ENCODE measurements around the gene GPR179. TPM values are rescaled to one million over a fixed set of nuclear protein-coding genes. Genes with fewer than 3 reads are reported as not detected.

Gene GPR179
- total and polyA plus RNA-seq, 8 donors, result 0.05 to 0.61 (median 0.17) TPM; not detected in 1

DNA sequence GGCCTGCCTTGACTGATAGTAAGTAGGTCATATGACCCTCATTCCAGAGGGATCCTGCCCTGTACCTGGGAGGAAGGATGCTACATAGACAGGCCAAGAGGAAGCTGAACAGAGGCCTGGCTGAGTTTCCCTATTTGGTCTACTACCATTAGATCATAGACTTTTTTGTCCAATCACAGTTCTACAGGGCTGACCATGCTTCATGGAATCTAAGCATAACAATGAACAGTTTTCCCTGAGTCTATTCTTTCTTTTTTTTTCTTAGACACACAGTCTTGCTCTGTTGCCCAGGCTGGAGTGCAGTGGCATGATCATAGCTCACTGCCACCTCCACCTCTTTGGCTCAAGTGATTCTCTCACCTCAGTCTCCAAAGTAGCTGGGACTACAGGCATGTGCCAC lies 3.9 kb downstream of the GPR179 start:
- no peaks in the 10 kb centered on the region for H3K36me3 ChIP-seq
- H3K27me3 ChIP-seq, result no peaks in the 10 kb centered on the region
- no peaks in the 10 kb centered on the region for H3K4me1 ChIP-seq
- intact Hi-C loops (cut with DNase I), result loop anchor here in 1 of 3 donors (5.0 kb wide), 1 partner anchor 77 kb away; no protein-coding TSS in a partner anchor
- H3K4me3 ChIP-seq, result no peak overlapping the region
- DNase-seq (no peak), FAIRE-seq (no peak), ATAC-seq (no peak)
- no peaks in the 10 kb centered on the region for H3K9me3 ChIP-seq
- no peak overlapping the region for H3K27ac ChIP-seq
- TF ChIP-seq, protein P1, sequence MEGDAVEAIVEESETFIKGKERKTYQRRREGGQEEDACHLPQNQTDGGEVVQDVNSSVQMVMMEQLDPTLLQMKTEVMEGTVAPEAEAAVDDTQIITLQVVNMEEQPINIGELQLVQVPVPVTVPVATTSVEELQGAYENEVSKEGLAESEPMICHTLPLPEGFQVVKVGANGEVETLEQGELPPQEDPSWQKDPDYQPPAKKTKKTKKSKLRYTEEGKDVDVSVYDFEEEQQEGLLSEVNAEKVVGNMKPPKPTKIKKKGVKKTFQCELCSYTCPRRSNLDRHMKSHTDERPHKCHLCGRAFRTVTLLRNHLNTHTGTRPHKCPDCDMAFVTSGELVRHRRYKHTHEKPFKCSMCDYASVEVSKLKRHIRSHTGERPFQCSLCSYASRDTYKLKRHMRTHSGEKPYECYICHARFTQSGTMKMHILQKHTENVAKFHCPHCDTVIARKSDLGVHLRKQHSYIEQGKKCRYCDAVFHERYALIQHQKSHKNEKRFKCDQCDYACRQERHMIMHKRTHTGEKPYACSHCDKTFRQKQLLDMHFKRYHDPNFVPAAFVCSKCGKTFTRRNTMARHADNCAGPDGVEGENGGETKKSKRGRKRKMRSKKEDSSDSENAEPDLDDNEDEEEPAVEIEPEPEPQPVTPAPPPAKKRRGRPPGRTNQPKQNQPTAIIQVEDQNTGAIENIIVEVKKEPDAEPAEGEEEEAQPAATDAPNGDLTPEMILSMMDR (IDR thresholded peaks at IDR 0.05), result no peak

DNA sequence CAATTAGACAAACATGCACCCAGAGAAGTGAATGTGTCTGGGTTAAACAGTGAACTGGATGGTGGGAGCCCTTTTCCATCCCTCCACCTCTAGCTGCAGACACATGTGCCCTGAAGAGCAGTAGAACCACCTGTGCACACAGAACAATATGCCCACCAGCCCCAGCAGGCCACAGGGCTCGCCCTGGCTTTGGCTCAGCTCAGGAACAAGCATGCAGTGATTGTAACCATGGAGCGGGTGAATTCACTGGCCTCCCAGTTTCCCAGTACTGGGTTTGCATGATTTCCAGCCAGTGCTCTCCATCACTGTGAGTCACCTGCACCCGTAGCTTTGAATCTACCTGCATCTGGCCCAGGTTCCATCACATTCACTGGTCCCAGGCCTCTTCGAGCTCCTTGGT lies 5.2 kb downstream of the GPR179 start:
- FAIRE-seq, result no peak
- WGBS, 2 donors, result 85 to 91% methylated on average over 4 of the region's 4 CpGs
- DNase-seq, result no peak
- Histone ChIP-seq H3K27ac (no peak overlapping the region), H3K9me3 (no peaks in the 10 kb centered on the region), H3K36me3 (no peaks in the 10 kb centered on the region), H3K4me1 (no peaks in the 10 kb centered on the region), H3K4me3 (no peak overlapping the region), H3K27me3 (no peaks in the 10 kb centered on the region)
- intact Hi-C loops (cut with DNase I), result no loop called here
- no peak for ATAC-seq
- TF ChIP-seq, protein P1 (IDR thresholded peaks at IDR 0.05), result no peak

DNA sequence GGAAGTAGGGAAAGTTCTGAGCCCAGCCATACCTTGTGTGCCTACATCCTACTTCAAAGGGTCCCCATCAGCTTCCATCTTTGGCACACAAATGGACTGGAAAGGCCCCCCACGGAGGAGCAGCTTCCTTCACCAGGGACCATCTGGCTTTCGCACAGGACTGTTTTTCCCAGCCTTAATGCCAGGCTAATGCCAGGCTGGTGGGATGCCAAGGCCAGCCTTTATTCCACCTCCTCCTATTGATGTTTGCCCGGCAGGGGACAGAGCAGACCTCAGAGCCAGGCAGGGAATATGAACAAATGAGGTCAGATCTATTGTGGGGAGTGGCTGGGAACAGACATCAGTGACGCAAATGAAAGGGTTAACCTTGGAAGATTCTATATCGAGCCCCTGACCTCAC lies 5.7 kb downstream of the GPR179 start:
- intact Hi-C loops (cut with DNase I), result no loop called here
- H3K27me3 ChIP-seq, result no peaks in the 10 kb centered on the region
- no peaks in the 10 kb centered on the region for H3K36me3 ChIP-seq
- no peaks in the 10 kb centered on the region for H3K9me3 ChIP-seq
- H3K27ac ChIP-seq, result no peak overlapping the region
- ATAC-seq (peak in 1 of 4 donors; percentile 22), DNase-seq (no peak), FAIRE-seq (no peak)
- TF ChIP-seq, protein P1 (IDR thresholded peaks at IDR 0.05), result no peak
- H3K4me3 ChIP-seq, result no peak overlapping the region
- H3K4me1 ChIP-seq, result no peaks in the 10 kb centered on the region
- WGBS, 2 donors, result 48 to 50% methylated on average over 5 of the region's 5 CpGs

DNA sequence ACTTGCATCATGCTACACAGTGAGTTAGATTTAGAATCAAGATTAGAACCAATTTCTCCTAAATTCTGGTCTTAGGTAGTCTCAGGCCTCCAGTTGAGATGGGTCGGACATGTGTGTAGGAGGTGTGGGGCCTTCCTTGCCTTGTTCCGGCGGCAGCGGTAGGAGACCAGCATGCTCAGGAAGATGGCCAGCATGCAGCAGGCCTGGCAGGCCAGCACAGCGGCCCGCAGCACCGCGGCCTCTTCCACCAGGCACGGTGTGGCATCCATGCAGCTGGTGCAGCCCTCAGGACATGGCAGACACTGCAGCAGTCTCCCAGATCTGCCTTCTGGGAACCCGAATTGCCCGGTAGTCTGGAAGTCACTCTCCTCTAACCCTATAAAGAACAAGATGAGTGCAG lies 6.9 kb downstream of the GPR179 start:
- 74 to 91% methylated on average over 9 to 11 of the region's 11 CpGs for WGBS, 2 donors
- Histone ChIP-seq H3K4me3 (no peak overlapping the region), H3K27ac (no peak overlapping the region), H3K27me3 (no peaks in the 10 kb centered on the region), H3K36me3 (no peaks in the 10 kb centered on the region), H3K9me3 (no peaks in the 10 kb centered on the region), H3K4me1 (no peaks in the 10 kb centered on the region)
- ATAC-seq, result no peak
- intact Hi-C loops (cut with DNase I), result no loop called here
- TF ChIP-seq, protein P1 (IDR thresholded peaks at IDR 0.05), result no peak
- DNase-seq, result peak in 1 of 6 donors; percentile 39
- FAIRE-seq, result no peak

DNA sequence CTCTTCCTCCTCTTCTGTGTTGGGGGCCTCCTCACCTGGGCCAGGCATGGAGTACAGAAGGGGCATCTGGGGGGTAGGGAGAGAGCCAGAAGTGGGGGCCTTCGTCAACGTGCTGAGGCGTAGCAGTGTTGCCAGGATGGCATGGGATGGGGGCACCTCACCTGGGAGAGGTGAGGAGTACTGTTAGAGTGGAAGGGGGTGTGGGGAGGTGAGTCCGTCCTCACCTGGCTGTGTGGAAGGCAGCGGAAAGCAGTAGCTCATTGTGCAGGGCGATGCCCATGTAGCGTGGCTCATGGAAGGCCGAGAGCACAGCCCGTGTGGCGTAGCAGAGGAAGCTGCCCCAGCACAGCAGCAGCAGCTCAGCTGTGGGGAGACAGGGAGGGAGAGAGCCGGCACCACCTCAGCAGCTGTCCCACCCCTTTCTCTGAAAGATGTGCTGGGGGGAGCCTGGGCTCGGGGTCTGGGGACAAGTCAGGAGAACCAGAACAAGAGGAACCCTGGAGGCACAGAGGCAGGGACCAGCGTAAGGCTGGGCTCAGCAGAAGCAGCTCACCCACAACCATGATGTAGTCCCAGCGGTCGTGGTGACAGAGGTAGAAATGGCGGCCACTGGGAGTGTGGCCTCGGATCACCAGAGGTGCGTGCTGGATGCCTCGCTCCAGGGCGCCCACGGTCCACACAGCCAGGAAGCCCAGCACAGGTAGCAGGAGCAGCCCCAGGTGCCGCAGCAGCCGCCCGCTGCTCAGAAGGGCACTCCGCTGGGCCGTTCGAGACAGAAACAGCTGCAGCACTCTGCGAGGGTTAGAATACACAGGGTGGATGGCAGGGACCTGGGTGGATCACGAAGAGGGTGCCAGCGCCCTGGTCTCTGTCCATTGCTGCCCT lies 9.0 kb downstream of the GPR179 start:
- no peaks in the 10 kb centered on the region for H3K9me3 ChIP-seq
- H3K27ac ChIP-seq, result no peak overlapping the region
- ATAC-seq (no peak), DNase-seq (peak in 1 of 6 donors; percentile 34), FAIRE-seq (no peak)
- intact Hi-C loops (cut with DNase I), result no loop called here
- TF ChIP-seq, protein P1 (IDR thresholded peaks at IDR 0.05), result no peak
- no peaks in the 10 kb centered on the region for H3K36me3 ChIP-seq
- no peaks in the 10 kb centered on the region for H3K27me3 ChIP-seq
- 69 to 79% methylated on average over 30 of the region's 30 CpGs for WGBS, 2 donors
- H3K4me1 ChIP-seq, result no peaks in the 10 kb centered on the region
- no peak overlapping the region for H3K4me3 ChIP-seq
